ENCODE data around the gene PARVB.

GRCh38 chr22:44162960-44163359, 138.9 kb downstream of the PARVB start:
- no peak for TF ChIP-seq POLR2A (IDR thresholded peaks at IDR 0.05)
- TF ChIP-seq CTCF (IDR thresholded peaks at IDR 0.05), result no peak
